ENCODE results near the gene SNUPN.

The SNUPN gene

GRCh38 chr15:75625542-75626347 lies at the start of gene SNUPN:
Gene SNUPN, minus strand, starts transcription at chr15:75625725. Its CDS starts 4,674 bp downstream, at chr15:75621051.
- peak; percentile 97 for DNase-seq

- no peak for DNase-seq
Observed at GRCh38 chr15:75674366-75674765, 48.8 kb upstream of the SNUPN start.

- DNase-seq: no peak
Observed at GRCh38 chr15:75673426-75674235, 48.1 kb upstream of the SNUPN start.

GRCh38 chr15:75672646-75673425 lies 47.3 kb upstream of the SNUPN start:
- no peak for DNase-seq

- DNase-seq: no peak
Observed at GRCh38 chr15:75671730-75672602, 46.4 kb upstream of the SNUPN start.

- no peak for DNase-seq
Observed at GRCh38 chr15:75669879-75670212, 44.3 kb upstream of the SNUPN start.

- peak; percentile 24 for DNase-seq
Observed at GRCh38 chr15:75669191-75669878, 43.8 kb upstream of the SNUPN start.

- no peak for DNase-seq
Observed at GRCh38 chr15:75666823-75667501, 41.4 kb upstream of the SNUPN start.

GRCh38 chr15:75663931-75664421 lies 38.5 kb upstream of the SNUPN start:
- no peak for DNase-seq

GRCh38 chr15:75662823-75663519 lies 37.4 kb upstream of the SNUPN start:
- DNase-seq: no peak

GRCh38 chr15:75661756-75662140 lies 36.2 kb upstream of the SNUPN start:
- DNase-seq: no peak

GRCh38 chr15:75661100-75661755 lies 35.7 kb upstream of the SNUPN start:
- DNase-seq: no peak

GRCh38 chr15:75659928-75660645 lies 34.6 kb upstream of the SNUPN start:
- DNase-seq: no peak

GRCh38 chr15:75659141-75659771 lies 33.7 kb upstream of the SNUPN start:
- no peak for DNase-seq

- DNase-seq: no peak
Observed at GRCh38 chr15:75656813-75657212, 31.3 kb upstream of the SNUPN start.

- no peak for DNase-seq
Observed at GRCh38 chr15:75656331-75656730, 30.8 kb upstream of the SNUPN start.

GRCh38 chr15:75655931-75656330 lies 30.4 kb upstream of the SNUPN start:
- no peak for DNase-seq

GRCh38 chr15:75654201-75654907 lies 28.8 kb upstream of the SNUPN start:
- DNase-seq: no peak

Data from activated CD4-positive, alpha-beta T cell treated with anti-CD3 and anti-CD28 coated beads for 48 hours (primary cell).